ENCODE measurements around the gene SLC22A2.
"Not testable (repeated sequence)": the region's sequence is repeated elsewhere in the genome, so short reads cannot be mapped to it uniquely, and the experiment has no call there.

The SLC22A2 gene

DNA sequence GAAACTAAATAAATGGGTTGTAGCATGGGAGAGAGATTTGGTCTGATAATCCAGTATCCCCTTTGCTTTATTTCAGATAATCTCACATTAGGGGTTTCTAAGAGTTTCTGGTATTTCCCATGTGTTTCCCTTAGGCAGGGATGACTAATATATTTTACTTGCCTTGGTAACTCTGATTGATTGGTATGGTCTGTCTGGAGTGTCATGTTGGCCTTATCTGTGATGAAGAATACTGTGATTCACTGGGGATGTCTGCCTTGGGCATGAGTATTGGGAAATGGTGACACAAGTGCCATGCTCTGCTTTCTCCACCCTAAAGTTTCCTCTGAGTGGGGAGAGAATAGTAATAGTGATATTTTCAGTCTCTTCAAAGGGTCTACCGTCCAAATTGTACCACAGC is 10.1 kb downstream of the SLC22A2 start:
- DNase-seq (ENCODE audit: low read depth in 3 of 3), result no peak

DNA sequence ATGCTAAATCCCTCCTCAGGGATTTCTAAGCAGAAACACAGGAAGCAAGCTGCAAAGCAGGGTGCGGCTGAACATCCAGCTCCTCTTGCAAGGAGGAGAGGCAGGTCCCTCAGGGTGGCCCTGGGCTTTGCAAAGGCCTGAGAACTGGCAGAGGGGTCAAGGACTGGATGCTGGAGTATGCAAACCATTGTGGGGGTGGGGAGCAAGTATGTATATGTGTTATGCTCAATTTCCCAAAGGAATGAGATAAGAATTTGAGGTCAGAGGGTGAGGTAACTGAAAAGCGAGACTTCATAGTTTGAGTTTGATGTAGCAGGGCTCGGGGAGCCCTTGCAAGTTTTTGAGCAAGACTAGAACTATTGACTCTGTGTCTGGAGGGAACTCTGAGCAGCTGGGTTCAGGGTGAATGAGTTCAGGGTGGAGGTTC is 11.2 kb downstream of the SLC22A2 start:
- no peak for DNase-seq (ENCODE audit: low read depth in 3 of 3)

DNA sequence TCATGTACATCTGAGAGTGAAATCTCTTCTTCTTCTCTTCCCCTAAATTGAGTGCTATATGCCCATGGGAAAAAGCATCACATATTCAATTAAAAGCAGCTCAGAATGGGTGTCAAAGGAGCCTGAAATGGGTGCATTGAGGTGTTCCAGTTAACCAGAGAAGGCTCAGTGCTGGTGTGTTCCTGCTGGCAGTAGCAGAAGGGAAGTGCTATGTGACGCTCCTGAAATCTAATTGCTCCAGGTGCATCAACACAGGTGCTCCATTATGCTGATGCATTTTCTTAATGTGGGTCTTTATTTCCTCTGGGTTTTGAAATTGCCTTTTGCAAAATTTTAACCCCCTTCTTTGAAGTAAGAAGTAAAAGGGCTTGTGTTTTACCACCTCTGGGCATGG is 17.9 kb downstream of the SLC22A2 start:
- no peak for DNase-seq (ENCODE audit: low read depth in 3 of 3)

DNA sequence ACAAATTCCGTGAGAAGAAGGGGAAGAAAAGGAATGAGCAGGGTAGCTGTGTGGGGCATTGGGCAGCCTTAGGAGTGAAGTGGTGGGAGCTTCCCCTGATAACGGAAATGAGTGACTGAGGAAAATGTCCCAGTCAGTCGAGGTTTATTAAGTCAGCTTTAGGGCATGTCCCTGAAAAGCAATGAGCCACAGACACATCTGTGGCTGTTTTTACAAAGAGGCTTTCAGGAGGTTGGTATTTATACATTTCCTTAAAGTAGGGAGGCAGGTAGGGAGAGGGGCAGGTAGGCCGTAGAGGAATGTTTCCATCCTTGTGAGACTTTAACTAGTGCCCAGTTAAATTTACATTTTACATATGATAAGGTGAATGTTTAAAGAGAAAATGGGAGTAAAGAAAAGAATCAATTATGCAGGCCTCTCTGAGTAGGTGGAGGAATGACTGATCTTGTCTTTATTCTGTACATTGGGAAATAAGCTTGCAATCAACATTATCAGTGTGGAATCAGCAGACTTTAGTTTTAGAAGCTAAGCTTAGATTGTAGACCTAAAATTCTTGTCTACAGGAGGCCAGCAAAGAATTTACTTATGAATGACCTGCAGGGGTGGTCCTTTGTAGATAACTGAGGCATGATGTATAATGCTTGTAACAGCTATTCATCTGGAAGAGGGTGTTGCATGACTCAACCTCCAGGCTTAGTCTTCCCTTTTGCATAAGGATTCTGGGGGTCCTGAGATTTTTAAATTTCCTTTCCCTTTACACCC is 18.5 kb downstream of the SLC22A2 start:
- no peak for DNase-seq (ENCODE audit: low read depth in 3 of 3)

DNA sequence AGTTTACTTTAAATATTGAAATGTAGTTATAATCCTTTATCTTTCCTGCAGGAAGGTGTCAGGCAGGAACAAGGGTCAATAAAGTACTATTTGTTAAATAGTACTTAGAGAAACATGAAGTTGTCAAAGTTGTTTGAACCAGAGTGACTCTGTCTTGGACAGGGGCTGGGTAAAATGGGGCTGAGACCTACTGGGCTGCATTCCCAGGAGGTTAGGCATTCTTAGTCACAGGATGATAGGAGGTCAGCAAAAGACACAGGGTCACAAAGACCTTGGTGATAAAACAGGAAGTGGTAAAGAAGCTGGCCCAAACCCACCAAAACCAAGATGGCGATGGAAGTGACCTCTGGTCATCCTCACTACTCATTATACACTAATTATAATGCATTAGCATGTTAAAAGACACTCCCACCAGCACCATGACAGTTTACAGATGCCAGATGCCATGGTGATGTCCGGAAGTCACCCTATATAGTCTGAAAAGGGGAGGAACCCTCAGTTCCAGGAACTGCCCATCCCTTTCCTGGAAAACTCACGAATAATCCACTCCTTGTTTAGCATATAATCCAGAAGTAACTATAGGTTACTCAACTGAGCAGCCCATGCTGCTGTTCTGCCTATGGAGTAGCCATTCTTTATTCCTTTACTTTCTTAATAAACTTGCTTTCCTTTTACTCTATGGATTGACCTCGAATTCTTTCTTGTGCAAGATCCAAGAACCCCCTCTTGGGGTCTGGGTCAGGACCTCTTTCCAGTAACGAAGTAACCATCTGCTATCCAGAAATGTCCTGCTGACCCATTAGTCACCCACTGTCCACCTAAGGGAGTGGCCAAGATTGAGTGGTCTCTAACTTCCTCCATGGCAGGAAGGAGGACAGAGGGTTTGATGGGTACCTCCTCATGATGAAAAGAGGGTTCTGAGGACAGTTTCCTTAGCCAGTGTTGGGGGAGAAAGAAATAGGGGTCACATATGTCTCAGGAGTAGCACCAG is 19.6 kb downstream of the SLC22A2 start:
- DNase-seq (ENCODE audit: low read depth in 3 of 3), result no peak

DNA sequence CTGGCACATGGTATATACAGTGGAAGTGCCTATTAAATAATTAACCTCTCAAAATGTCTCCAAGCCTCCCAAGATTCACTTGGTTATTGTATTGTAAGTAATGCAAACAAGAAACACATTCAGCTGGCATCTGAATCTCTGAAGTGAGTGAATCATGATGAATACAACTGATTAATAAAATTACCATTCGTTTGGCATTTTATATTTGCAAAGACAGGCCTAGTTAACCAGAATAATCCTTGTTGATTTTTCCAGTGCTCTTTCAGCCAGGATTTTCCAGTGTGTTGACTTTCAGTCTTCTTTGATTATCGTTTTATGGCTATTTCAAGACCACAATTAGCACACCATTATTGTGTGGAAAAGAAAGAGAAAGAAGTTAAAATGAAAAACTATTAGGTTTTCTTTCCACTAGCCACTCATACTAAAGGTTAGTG is 20.3 kb downstream of the SLC22A2 start:
- no peak for DNase-seq (ENCODE audit: low read depth in 3 of 3)

DNA sequence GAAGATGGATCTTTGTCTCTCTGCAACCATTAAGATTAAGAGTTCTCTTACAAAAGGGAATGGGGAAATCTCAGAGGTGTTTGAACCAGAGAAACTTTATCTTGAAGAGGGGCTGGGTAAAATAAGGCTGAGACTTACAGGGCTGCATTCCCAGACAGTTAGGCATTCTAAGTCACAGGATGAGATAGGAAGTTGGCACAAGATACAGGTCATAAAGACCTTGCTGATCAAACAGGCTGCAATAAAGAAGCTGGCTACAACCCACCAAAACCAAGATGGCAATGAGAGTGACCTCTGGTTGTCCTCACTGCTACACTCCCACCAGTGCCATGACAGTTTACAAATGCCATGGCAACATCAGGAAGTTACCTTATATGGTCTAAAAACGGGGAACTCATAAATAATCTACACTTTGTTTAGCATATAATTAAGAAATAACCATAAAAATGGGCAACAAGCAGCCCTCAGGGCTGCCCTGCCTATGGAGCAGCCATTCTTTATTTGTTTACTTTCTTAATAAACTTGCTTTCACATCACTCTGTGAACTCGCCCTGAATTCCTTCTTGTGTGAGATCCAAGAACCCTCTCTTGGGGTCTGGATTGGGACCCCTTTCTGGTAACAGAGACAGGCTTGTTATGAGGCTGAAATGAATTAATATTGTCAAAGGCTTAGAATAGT is 20.9 kb downstream of the SLC22A2 start:
- not testable (repeated sequence) for DNase-seq (ENCODE audit: low read depth in 3 of 3)

DNA sequence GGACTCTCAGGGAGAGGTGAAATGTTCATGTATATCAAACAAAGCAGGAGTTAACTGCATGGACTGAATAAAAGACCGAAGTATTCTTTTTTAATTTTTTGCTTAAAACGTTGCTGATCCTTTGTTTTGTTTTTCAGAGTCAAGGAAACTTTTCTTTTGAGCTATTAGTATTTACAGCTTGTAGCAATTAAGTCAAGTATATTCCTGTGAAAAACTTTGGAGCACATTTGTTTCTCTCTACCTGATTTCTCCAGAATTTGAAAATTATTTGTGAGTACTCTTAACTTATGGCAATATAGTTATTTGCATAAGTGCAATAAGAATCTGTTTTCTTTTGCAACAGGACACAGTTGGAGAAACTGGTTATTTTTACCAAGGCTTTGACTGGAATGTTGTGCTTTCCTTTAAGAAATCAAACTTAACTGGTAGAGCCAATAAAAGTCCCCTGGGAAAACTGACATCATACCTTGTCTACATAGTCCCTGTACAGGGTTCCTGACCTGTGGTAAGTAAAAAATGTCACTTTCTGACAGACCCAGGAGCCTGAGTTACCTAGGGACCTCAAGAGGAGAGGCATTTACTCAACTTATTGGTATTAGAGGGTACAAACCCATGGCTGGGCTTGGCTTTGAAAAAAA is 22.3 kb downstream of the SLC22A2 start:
- DNase-seq (ENCODE audit: low read depth in 3 of 3), result not testable (repeated sequence)

DNA sequence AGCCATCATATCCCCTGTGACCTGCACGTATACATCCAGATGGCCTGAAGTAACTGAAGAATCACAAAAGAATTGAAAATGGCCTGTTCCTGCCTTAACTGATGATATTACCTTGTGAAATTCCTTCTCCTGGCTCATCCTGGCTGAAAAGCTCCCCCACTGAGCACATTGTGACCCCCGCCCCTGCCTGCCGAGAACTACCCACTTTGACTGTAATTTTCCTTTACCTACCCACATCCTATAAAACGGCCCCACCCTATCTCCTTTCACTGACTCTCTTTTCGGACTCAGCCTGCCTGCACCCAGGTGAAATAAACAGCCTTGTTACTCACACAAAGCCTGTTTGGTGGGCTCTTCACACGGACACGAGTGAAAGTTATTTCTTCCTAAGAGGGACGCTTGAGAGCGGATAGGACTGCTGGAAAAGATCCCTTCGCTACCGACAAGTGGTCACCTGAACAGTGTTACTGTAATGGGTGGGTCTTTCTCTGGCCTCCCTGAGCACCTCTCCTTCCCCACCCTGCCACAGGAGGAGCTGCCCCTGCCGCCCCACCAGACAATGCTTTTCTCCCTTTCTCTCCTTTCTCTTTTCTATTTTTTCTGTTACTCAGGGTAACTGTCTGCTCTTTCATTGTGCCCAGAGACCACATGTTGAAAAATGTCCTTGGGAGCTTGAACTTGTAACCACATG is 24.5 kb downstream of the SLC22A2 start:
- not testable (repeated sequence) for DNase-seq (ENCODE audit: low read depth in 3 of 3)

DNA sequence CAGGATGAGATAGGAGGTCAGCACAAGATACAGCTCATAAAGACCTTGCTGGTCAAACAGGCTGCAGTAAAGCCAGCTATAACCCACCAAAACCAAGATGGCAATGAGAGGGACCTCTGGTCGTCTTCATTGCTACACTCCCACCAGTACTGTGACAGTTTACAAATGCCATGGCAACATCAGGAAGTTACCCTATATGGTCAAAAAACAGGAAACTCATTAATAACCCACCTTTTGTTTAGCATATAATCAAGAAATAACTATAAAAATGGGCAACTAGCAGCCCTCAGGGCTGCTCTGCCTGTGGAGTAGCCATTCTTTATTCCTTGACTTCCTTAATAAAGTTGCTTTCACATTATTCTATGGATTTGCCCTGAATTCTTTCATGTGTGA is 30.9 kb downstream of the SLC22A2 start:
- no peak for DNase-seq (ENCODE audit: low read depth in 3 of 3)

DNA sequence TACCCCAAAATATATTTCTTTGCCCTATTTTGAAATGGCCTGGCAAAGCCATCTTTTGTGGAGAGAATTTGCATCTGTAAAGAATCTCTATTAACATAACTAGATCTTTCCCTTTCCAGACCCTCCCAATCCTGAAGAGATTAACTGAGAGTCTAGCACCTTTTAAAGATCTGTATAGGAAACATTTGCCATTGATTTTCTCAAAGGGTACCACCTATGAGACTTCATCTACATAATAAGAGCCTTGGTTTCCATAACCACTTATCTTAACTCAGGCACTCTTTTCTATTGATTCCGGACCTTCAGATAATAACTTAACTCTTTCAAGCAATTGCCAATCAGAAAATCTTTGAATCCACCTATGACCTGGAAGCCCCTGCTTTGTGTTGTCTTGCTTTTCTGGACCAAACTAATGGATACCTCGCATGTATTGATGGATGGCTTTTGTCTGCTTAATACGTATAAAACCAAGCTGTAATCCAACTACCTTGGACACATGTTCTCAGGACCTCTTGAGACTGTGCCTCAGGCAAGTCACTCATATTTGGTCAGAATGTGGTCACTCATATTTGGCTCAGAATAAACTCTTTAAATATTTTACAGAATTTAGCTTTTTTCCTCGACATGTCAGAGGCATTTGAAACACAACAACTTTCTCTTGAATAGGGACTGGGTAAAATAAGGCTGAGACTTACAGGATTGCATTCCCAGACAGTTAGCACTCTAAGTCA is 31.4 kb downstream of the SLC22A2 start:
- no peak for DNase-seq (ENCODE audit: low read depth in 3 of 3)

DNA sequence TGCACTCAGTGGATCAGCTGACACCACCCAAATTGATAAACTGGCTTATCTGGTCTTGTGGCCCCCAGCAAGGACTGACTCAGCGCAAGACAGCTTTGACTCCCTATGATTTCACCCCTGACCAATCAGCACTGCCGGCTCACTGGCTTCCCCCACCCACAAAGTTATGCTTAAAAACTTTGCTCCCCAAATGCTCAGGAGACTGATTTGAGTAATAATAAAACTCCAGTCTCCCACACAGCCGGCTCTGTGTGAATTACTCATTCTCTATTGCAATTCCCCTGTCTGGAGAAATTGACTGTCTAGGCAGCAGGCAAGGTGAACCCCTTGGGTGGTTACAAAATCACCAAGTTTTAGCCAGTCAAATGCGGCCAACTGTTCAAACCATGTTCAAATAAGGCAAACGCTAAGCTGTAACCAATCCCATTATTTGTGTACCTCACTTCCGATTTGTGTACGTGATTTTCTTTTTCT is 32.5 kb downstream of the SLC22A2 start:
- peak; percentile 5 to 61 (median 41) for DNase-seq (ENCODE audit: low read depth in 3 of 3)

DNA sequence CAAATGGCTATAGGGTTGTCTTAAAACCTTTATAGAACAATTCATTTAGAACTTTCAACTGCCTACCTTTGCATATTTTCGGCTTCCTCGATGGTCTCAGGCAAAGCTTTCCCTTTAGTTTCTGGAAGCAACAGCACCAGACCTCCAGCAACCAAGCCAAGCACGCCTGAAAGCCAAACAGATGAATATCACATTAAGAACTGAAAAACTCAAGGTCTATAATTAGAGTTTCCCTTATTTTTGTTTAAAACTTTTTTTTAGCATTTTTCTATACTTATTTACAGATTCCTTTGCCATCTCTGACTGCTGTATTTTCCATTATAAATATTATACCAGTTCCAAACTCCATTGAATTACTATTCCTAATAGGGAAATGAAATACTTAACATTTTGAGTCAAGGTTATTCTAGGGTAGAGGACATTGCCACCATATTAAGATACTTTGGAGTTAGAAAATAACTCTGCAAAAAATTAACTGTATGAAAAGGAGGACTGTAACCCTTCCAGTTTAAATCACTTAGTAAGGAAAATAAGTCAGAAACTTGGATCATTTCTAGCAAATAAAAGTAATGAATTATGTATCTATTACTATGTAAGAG is 33.9 kb downstream of the SLC22A2 start:
- no peak for DNase-seq (ENCODE audit: low read depth in 3 of 3)

DNA sequence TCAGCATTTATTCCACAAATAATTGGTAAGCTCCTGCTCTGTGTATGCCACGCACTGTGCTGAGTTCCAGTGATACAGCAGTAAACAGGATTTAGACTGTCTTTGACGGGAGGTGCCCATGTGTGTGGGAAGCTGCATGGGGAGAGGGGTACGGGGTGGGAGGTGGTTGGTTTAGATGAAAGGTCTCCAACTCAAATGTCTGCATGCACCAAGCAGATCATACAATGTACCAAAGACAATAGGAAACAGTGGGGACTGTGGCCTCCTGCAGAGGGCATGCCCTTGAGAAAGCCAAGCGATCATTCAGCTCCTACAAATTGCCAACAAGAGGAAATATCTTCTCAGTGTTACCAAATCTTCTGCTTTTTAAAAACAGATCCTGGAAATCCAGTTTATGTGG is 36.1 kb downstream of the SLC22A2 start:
- no peak for DNase-seq (ENCODE audit: low read depth in 3 of 3)

DNA sequence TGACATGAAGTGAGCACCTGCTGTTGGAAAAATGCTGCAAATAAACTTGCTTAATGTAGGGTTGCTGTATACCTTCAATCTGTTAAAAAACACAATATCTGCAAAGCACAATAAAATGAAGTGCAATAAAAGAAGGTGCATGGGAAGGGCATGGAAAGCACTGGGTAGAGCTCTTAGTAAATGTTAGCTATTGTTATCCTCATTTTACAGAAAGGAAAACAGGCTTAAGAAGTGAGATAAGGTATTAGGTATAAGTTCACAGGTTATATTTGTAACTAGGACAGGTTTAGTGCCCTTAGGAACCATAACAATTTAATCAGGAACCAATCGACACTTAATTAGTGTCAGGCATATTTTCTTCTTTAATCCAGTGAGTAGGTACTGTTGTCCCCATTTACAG is 36.7 kb downstream of the SLC22A2 start:
- DNase-seq (ENCODE audit: low read depth in 3 of 3), result no peak

DNA sequence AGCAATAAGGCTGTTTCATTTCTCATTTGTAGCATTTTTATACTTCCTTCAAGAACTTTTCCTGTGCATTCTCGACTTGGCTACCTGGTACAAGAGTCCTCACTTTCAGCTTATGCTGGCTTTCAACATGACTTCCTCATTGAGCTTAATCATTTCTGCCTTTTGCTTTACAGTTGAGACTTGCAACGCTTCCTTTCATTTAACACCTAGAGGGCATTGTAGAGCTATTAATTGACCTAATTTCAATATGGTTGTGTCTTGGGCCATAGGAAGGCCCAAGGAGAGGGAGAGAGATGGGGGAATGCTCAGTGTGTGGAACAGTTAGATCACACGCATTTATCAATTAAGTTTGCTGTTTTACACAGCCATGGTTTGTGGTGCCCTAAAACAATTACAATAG is 37.2 kb downstream of the SLC22A2 start:
- DNase-seq (ENCODE audit: low read depth in 3 of 3), result no peak

DNA sequence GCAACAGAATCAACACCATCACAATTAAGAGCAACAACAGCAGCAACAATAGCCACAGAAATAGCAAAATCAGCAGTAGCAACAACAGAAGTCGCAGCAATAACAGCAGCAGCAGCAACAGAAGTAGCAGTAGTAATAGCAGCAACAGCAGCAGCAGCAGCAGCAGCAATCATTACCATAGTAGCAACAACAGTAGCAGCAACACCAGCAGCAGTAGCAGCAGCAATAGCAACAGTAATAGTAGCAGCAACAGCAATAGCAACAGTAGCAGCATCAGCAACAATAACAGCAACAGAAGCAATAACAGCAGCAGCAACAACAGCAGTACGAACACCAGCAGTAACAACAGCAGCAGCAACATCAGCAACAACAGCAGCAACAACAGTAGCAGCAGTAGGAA is 39.8 kb downstream of the SLC22A2 start:
- DNase-seq (ENCODE audit: low read depth in 3 of 3), result no peak

DNA sequence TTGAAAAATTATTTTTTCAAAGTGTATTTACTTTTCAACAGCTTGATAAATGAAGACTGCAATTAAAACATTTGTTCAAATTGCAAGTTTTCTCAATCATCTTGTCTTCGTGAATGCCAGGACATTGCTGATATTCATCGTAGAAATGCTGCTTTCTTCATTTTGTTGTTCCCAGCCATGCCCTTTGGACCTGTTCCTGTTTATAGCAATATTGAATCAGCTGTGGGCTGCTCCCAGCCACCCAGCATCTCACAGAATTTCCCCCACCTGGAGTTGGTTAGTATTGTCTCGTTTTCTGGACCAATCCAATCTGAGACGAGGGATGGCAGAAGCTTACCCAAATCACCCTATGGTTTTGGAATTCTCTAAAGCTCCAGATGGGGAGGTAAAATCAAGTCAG is 40.8 kb downstream of the SLC22A2 start:
- DNase-seq (ENCODE audit: low read depth in 3 of 3), result no peak

DNA sequence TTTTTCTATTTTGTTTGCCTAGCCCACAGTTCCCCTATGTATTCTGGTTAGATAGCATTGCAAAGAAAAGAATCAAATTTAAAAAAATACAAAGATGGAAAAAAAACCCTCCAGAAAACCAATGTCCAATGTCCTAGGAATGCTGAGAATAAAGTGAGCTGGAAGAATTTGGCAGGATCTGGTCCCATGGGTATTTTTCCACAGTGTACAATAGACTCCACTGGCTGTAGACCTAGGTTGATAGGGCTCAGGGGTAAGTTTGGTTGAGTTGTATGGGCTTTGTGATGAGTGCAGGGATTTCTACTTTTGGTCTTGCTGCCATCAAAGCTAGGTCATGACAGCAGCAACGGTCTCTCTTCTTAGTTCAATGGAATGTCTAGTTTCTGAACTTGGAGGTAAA is 41.5 kb downstream of the SLC22A2 start:
- DNase-seq (ENCODE audit: low read depth in 3 of 3), result no peak

DNA sequence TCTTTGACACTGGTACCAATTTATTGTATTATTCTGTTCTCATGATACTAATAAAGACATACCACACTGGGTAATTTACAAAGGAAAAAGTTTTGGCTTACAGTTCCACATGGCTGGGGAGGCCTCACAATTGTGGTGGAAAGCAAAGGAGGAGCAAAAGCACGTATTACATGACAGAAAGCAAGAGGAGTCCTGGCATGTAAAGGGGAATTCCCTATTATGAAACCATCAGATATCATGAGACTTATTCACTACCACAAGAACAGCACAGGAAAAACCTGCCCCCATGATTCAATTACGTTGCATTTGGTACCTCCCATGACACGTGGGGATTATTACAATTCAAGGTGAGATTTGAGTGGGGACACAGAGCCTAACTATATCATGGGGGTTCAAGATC is 43.4 kb downstream of the SLC22A2 start:
- no peak for DNase-seq (ENCODE audit: low read depth in 3 of 3)
